NCI-H1105 treated with DMSO at 0.1 percent for 48 hours (cell line): ENCODE measurements around the gene VCAN.

ENCODE experiments used
- DNase-seq: peaks from one replicate; lab custom pipeline; 2025; lab: John Stamatoyannopoulos, UW

The VCAN gene

GRCh38 chr5:83469075-83469474 lies 2.5 kb upstream of the VCAN start:
- DNase-seq = no peak

GRCh38 chr5:83470526-83471404 lies 779 bp upstream of the VCAN start:
- DNase-seq = no peak

GRCh38 chr5:83472213-83472507 lies 616 bp downstream of the VCAN start:
- DNase-seq = no peak

GRCh38 chr5:83472508-83473345 lies 1.2 kb downstream of the VCAN start:
- peak; percentile 9 for DNase-seq

GRCh38 chr5:83473346-83474160 lies 2.0 kb downstream of the VCAN start:
- peak; percentile 62 for DNase-seq

- peak; percentile 29 for DNase-seq
Measured at GRCh38 chr5:83474161-83474796, 2.7 kb downstream of the VCAN start.

- no peak for DNase-seq
Measured at GRCh38 chr5:83474991-83475390, 3.4 kb downstream of the VCAN start.

- no peak for DNase-seq
Measured at GRCh38 chr5:83475391-83475863, 3.9 kb downstream of the VCAN start.

- no peak for DNase-seq
Measured at GRCh38 chr5:83475935-83476814, 4.6 kb downstream of the VCAN start.

- DNase-seq = no peak
Measured at GRCh38 chr5:83482961-83483360, 11.4 kb downstream of the VCAN start.

- DNase-seq = no peak
Measured at GRCh38 chr5:83484294-83484693, 12.8 kb downstream of the VCAN start.

GRCh38 chr5:83485842-83486241 lies 14.3 kb downstream of the VCAN start:
- no peak for DNase-seq

GRCh38 chr5:83487155-83487554 lies 15.6 kb downstream of the VCAN start:
- DNase-seq = no peak

GRCh38 chr5:83488271-83488670 lies 16.7 kb downstream of the VCAN start:
- DNase-seq = no peak

GRCh38 chr5:83488821-83489220 lies 17.3 kb downstream of the VCAN start:
- no peak for DNase-seq

- DNase-seq = no peak
Measured at GRCh38 chr5:83490203-83490602, 18.7 kb downstream of the VCAN start.

- DNase-seq = no peak
Measured at GRCh38 chr5:83492331-83492730, 20.8 kb downstream of the VCAN start.

GRCh38 chr5:83493644-83494043 lies 22.1 kb downstream of the VCAN start:
- DNase-seq = no peak

- no peak for DNase-seq
Measured at GRCh38 chr5:83494087-83494620, 22.6 kb downstream of the VCAN start.

- DNase-seq = no peak
Measured at GRCh38 chr5:83494666-83495065, 23.1 kb downstream of the VCAN start.

GRCh38 chr5:83496626-83497025 lies 25.1 kb downstream of the VCAN start:
- DNase-seq = no peak
